Ovary (tissue), 9 donors: ENCODE measurements around the gene MSH2. TPM values are rescaled to one million over a fixed set of nuclear protein-coding genes. Genes with fewer than 3 reads are reported as not detected.

Experiments
- DNase-seq, 5 donors: peaks; one replicate each; pipeline ENCODE4 v3.0.0-alpha.2; 2019 to 2020
- H3K27ac ChIP-seq, 2 donors: fragments of 200-600 bp; one replicate each; pipeline versions ENCODE4 v1.5.1 to v1.8.0; 2019 to 2022
- H3K27me3 ChIP-seq: fragments of 200-600 bp; one replicate; pipeline ENCODE4 v1.8.0; 2022
- H3K36me3 ChIP-seq: fragments of 200-600 bp; sonication (generic); one replicate; pipeline ENCODE4 v1.5.1; 2019
- H3K4me1 ChIP-seq: one replicate; pipeline ENCODE4 v1.8.1; 2013; ENCODE audit warnings: mild to moderate bottlenecking, moderate library complexity; ENCODE audit not compliant: insufficient read depth
- H3K4me3 ChIP-seq: fragments of 200-600 bp; sonication (generic); one replicate; pipeline ENCODE4 v1.5.1; 2017
- H3K9me3 ChIP-seq, 2 donors: fragments of 200-600 bp in 1 of 2; sonication (generic) in 1 of 2; one replicate each; pipeline versions ENCODE4 v1.5.1 to v1.8.1; 2013 to 2019; ENCODE audit warnings: mild to moderate bottlenecking in 1 of 2, moderate library complexity in 1 of 2
- CTCF ChIP-seq, 3 donors: fragments of 450-650 bp in 2 of 3; fragments of 200-600 bp in 1 of 3; IDR thresholded peaks; one replicate each; pipeline versions ENCODE4 v1.5.1 to v1.8.0; 2016 to 2022; ENCODE audit warnings: antibody characterized with exemption in 3 of 3, mild to moderate bottlenecking in 1 of 3
- EP300 ChIP-seq: sonication (generic); formaldehyde crosslinking; IDR thresholded peaks from one replicate; pipeline ENCODE4 v1.6.1; 2017; ENCODE audit warnings: antibody characterized with exemption
- POLR2A ChIP-seq: fragments of 450-650 bp; IDR thresholded peaks from one replicate; pipeline ENCODE4 v1.6.1; 2017; ENCODE audit warnings: antibody characterized with exemption, mild to moderate bottlenecking, moderate library complexity
- WGBS, 3 donors: extraction: QIAGEN DNeasy Blood & Tissue Kit in 1 of 3; methylation state at CpG; one replicate each; pipeline versions ENCODE4 v1.1.5 to v1.1.7; 2013 to 2017; 5-methylcytosine and 5-hydroxymethylcytosine counted together
- intact Hi-C, 4 donors: fragments of 100-400 bp; cut with DNase I; formaldehyde crosslinking; loops; one replicate each; pipeline versions ENCODE4 v1.11.0 to v1.15.1; 2022 to 2023
- polyA plus RNA-seq, 2 donors: library from polyadenylated mRNA; stranded (reverse); fragments of 200-250 nt in 1 of 2; fragments of 350-450 nt in 1 of 2; fragmentation: Illumina TruSeq in 1 of 2; extraction: RNeasy Lipid Tissue Mini Kit (QIAGEN cat#74804) in 1 of 2; gene quantifications; one replicate each; pipeline ENCODE4 v1.2.3, GENCODE V29; 2013 to 2014
- total RNA-seq, 7 donors: library from RNA; depleted of rRNA in 2 of 7; stranded (reverse); fragments of >200 nt in 2 of 7; fragmentation: NEBNext Ultra II Directional in 3 of 7; extraction: Animal tissue kit (Norgen Biotek cat#: 25700) in 3 of 7; gene quantifications; one replicate each; pipeline versions ENCODE4 v1.1.0 to v1.2.4, GENCODE V29; 2016 to 2023
- donor health status: DM: no; HTN: no; CAD: no; lungs with moderate emphysema.
- donor health status: DM: no; HTN: no; CAD: no.
- donor health status: Bipolar disorder and iron deficiency.
- donor health status: DM: yes; HTN: yes; CAD: no.
- donor health status: DM: no; HTN: no; CAD: no.
- donor health status: DM: yes; HTN: yes; CAD: no.

The MSH2 gene
- total and polyA plus RNA-seq, 9 donors, result 8.5 to 16.4 (median 10.7) TPM

GRCh38 chr2:47375307-47375706, 27.6 kb upstream of the MSH2 start:
- no peaks in the 10 kb centered on the region for H3K27me3 ChIP-seq
- no peaks in the 10 kb centered on the region for H3K9me3 ChIP-seq
- no peak for DNase-seq
- no peak overlapping the region for H3K27ac ChIP-seq
- no peak overlapping the region for H3K4me3 ChIP-seq
- WGBS, 3 donors, result 82 to 92% (median 85%) methylated on average over 1 of the region's 1 CpG
- no peaks in the 10 kb centered on the region for H3K4me1 ChIP-seq
- no peak for TF ChIP-seq POLR2A
- TF ChIP-seq CTCF (IDR thresholded peaks at IDR 0.05), result no peak
- TF ChIP-seq EP300, result no peak
- no peaks in the 10 kb centered on the region for H3K36me3 ChIP-seq
- intact Hi-C loops, result no loop called here

- intact Hi-C loops, result no loop called here
These were observed 23.6 kb upstream of the MSH2 start for GRCh38 chr2:47379384-47379783.

GRCh38 chr2:47381408-47381807, 21.5 kb upstream of the MSH2 start:
- no peak for TF ChIP-seq EP300
- TF ChIP-seq POLR2A, result no peak
- no peak for TF ChIP-seq CTCF (IDR thresholded peaks at IDR 0.05)
- H3K36me3 ChIP-seq, result no peaks in the 10 kb centered on the region
- WGBS, 3 donors, result 86 to 96% (median 89%) methylated on average over 1 of the region's 1 CpG
- no peaks in the 10 kb centered on the region for H3K4me1 ChIP-seq
- no peaks in the 10 kb centered on the region for H3K9me3 ChIP-seq
- no peaks in the 10 kb centered on the region for H3K27me3 ChIP-seq
- H3K4me3 ChIP-seq, result no peak overlapping the region
- DNase-seq, result no peak
- intact Hi-C loops, result loop anchor here in 3 of 4 donors (10.0 kb wide), 1 partner anchor 47 kb away; no protein-coding TSS in a partner anchor
- H3K27ac ChIP-seq, result no peak overlapping the region

More at GRCh38 chr2:47379384-47379783, 23.6 kb upstream of the MSH2 start:
- Histone ChIP-seq H3K36me3 (no peaks in the 10 kb centered on the region), H3K9me3 (no peaks in the 10 kb centered on the region), H3K27me3 (no peaks in the 10 kb centered on the region), H3K4me1 (no peaks in the 10 kb centered on the region), H3K4me3 (no peak overlapping the region), H3K27ac (no peak overlapping the region)
- 82 to 91% (median 83%) methylated on average over 3 of the region's 3 CpGs for WGBS, 3 donors
- DNase-seq, result no peak
- TF ChIP-seq EP300 (no peak), CTCF (IDR thresholded peaks at IDR 0.05) (no peak), POLR2A (no peak)

- no peak overlapping the region for H3K4me3 ChIP-seq
- intact Hi-C loops, result loop anchor here in 3 of 4 donors (10.0 kb wide), 1 partner anchor 52 kb away; no protein-coding TSS in a partner anchor
- no peak overlapping the region for H3K27ac ChIP-seq
- DNase-seq, result no peak
- H3K36me3 ChIP-seq, result no peaks in the 10 kb centered on the region
- no peaks in the 10 kb centered on the region for H3K27me3 ChIP-seq
- TF ChIP-seq EP300 (no peak), POLR2A (no peak), CTCF (IDR thresholded peaks at IDR 0.05) (no peak)
- H3K4me1 ChIP-seq, result no peaks in the 10 kb centered on the region
- WGBS, 3 donors, result 69 to 80% (median 74%) methylated on average over 3 of the region's 3 CpGs
- no peaks in the 10 kb centered on the region for H3K9me3 ChIP-seq
These were observed 16.4 kb upstream of the MSH2 start for GRCh38 chr2:47386551-47386950.
